Measurements from ENCODE around the gene STARD9.
"Not testable (repeated sequence)": the region's sequence is repeated elsewhere in the genome, so short reads cannot be mapped to it uniquely, and the experiment has no call there.

The STARD9 gene

DNA sequence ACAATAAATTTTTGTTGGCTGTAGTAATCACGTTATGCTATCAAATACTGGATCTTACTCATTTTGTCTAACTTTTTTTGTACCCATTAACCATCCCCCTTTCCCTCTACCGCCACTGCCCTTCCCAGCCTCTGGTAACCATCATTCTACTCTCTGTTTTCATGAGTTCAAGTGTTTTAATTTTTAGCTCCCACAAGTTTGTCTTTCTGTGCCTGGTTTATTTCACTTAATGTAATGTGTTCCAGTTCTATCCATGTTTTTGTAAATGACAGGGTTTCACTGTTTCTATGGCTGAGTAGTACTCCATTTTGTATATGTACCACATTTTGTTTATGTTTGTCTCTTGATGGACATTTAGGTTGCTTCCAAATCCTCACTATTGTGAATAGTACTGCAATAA lies 52.1 kb downstream of the STARD9 start:
- DNase-seq, result no peak

GRCh38 chr15:42628761-42629160 lies 53.4 kb downstream of the STARD9 start:
- no peak for DNase-seq

DNA sequence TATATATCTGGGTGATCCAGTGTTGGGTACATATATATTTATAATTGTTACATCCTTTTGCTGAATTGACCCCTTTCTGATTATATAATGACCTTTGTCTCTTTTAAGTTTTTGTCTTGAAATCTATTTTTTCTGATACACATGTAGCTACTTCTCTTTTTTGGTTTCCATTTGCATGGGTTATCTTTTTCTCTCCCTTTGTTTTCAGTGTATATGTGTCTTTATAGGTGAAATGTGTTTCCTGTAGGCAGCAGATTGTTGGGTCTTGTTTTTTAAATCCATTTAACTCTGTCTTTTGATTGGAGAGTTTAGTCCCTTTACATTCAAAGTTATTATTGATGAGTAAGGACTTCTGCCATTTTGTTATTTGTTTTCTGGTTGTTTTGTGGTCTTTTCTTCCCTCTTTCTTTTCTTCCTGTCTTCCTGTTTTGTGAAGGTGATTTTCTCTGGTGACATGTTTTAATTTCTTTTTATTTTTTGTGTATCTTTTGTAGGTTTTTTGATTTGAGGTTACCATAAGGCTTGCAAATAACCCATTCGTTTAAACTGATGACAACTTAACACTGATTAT lies 56.8 kb downstream of the STARD9 start:
- DNase-seq, result no peak

GRCh38 chr15:42640109-42640508 lies 64.7 kb downstream of the STARD9 start:
- DNase-seq, result no peak

DNA sequence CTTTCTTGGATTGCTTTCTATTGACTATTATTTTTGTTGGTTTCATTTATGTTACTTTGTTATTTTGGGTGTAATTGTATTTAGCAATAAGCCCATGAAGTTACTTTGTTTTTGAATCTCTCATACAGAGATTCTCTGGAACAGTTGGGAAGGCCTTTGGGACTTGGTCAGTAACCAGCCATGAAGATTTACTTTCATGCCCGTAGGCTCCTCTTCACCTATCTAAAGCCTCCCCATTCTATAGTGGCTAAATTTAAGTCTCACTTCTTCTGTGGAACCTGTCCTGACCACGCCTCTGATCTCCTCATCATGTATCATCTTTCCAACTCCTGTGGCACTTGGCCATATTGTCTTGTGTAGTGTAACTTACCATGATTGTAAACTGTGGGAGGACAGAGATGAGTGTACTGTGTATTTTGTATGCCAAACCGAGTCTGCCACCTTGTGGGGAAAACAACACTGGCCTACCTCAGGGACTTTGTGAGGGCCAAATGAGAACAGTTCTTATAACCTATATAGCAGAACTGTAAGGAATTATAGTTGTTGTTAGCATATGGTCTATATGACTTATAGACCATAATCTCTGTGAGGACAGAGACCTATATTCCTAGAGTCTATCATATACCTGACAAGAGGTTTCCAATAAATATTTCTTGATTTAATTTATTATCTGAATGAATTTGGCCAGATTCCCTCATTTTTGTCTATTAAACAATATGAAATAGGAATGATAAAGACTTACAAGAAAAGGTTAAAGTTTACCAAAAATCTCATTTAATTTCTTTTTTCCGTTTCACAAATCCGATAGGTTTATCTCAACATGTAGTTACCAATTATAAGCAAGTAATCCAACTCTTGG lies 75.0 kb downstream of the STARD9 start:
- DNase-seq, result peak; percentile 68 to 90

DNA sequence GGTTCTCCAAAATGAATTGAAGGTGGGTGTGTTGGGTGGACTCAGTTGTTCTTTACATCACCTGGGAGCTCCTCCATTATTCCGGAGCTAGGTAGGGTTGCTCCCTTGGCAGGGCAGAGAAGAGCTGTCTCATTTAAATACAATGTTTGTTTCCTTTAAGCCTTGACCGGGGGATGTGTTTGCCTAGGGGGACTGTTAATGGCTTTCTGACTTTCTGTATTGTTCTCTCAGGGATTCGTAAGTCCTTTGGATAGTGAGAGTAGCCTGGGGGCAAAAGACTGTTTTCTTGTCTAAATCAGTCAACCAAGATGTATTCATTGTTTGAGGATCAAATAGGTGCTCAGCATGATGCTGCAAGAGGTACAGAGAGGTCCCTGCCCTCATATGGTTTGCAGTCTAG lies 90.4 kb downstream of the STARD9 start:
- DNase-seq, result no peak

DNA sequence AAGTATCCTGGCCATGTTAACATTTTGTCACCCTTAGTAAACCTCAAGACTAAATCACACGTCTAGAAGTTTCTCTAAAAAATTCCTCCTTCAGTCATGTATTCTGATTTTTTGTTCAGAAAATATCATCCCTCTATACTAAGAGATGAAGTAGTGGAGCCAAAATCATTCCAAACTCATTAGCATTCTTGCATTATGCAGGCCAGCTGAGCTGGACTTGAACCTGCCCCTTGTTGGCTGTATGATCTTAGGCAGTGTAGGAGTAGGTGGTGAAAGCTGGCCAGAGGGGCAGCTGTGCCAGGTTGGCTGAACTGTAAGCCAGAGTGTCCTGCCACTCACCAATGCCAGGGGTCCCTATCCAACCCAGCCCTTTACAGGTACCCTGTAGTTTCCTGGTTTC lies 92.4 kb downstream of the STARD9 start:
- DNase-seq, result no peak

GRCh38 chr15:42670451-42670850 lies 95.0 kb downstream of the STARD9 start:
- no peak for DNase-seq

DNA sequence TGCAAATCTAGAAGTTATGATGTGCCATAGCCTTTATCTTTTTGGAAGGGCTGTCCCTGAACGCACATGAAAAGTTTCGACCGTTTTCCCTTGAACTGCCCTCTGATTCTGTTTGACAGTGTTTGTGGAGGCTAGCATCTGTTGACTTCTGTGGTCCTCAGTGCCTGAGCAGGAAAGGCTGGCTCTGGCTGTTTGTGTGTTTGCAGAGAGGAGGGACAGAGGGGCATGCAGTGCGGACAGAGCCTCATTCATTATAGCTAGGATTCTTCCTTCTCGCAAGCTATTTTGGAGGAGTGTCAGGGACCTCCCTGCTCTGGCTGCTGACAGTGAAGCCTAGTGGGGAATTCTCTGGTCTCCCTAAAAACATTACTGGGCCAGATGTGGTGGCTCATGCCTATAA lies 97.0 kb downstream of the STARD9 start:
- DNase-seq, result no peak

- no peak for DNase-seq
Observed at GRCh38 chr15:42674472-42674871, 99.1 kb downstream of the STARD9 start.

GRCh38 chr15:42675021-42675420 lies 99.6 kb downstream of the STARD9 start:
- no peak for DNase-seq

DNA sequence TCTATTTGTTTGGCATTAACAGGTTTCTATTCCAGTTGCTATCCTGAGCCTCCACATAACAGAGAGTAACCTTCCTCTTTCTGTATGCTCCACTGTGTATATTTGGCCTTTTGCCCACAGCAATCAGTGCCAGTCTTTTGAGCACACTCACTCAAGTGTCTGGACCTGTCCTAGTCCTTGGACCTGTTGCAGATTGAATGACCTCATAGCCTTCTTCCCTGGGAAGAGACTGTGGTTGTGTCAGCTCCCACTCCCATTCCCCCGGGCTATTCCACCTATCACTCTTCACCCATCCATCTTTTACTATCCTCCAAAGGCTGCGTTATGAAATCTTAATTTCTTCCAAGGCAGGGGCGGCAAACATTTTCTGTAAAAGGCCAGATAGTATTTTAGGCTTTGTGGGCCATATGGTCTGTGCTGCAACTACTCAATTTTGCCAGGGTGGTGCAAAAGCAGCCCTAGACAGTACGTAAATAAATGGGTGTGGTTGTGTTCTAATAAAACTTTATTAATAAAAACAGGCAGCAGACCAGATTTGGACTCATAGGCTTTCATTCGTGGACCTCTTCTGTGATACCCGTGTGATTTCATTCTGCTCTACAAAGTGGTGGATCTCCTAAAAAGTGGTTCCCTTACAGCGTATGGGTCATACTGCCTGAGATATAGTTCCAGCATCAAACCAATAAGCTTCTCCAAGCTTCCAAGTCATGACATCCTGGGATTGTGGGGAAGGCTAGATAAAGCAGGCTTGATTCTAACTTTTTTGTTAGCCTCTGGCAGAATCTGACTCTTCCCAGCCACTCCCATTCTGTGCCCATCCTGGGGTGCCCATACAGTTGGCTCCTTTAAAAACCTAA lies 104.1 kb downstream of the STARD9 start:
- no peak for DNase-seq

GRCh38 chr15:42680142-42680482 lies 104.7 kb downstream of the STARD9 start:
- not testable (repeated sequence) for DNase-seq

- DNase-seq, result no peak
Observed at GRCh38 chr15:42681119-42681518, 105.7 kb downstream of the STARD9 start.

DNA sequence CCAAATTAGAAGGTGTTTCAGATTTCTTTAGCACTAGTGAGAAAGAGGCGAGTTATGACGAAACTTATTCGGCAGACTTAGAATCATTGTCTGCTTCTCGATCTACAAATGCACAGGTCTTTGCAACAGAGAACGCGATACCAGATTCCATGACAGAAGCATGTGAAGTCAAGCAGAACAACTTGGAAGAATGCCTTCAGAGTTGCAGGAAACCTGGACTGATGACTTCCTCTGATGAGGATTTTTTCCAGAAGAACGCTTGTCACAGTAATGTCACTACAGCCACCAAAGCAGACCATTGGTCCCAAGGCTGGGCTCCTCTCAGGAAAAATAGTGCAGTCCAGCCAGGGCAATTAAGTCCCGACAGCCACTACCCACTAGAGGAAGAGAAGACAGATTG lies 110.9 kb downstream of the STARD9 start:
- DNase-seq, result no peak

DNA sequence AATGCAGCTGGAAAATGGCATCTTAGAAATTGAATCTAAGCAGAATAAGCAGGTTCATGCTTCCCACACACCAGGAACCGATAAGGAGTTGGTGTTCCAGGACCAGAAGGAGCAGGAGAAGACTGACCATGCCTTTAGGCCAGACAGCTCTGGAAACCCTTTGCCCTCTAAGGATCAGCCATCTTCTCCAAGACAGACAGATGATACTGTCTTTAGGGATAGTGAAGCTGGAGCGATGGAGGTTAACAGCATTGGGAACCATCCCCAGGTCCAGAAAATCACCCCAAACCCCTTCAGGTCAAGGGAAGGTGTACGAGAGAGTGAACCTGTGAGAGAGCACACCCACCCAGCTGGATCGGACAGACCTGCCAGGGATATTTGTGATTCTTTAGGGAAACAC lies 112.3 kb downstream of the STARD9 start:
- DNase-seq, result no peak

DNA sequence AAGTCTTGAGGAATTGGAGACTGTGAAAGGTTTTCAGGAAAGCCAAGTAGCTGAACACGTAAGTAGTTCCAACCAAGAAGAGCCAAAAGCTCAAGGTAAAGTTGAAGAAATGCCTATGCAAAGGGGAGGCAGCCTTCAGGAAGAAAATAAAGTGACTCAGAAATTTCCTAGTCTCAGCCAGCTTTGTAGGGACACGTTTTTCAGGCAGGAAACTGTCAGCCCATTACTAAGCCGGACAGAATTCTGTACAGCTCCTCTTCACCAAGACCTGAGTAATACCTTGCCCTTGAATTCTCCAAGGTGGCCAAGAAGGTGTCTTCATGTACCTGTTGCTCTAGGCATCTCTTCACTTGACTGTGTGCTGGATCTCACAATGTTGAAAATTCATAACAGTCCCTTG lies 112.9 kb downstream of the STARD9 start:
- DNase-seq, result no peak

- DNase-seq, result no peak
Observed at GRCh38 chr15:42691308-42691707, 115.9 kb downstream of the STARD9 start.

DNA sequence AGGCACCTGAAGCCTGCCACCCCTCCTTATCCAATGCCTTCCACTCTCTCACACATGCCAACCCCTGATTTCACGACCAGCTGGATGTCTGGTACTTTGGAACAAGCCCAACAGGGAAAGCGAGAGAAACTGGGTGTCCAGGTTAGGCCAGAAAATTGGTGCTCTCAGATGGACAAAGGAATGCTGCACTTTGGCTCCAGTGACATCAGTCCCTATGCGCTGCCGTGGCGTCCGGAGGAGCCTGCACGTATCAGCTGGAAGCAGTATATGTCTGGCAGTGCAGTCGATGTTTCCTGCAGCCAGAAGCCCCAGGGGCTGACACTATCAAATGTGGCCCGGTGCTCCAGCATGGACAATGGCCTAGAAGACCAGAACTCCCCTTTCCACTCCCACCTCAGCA lies 116.4 kb downstream of the STARD9 start:
- no peak for DNase-seq

GRCh38 chr15:42692536-42692935 lies 117.1 kb downstream of the STARD9 start:
- no peak for DNase-seq

GRCh38 chr15:42692997-42693396 lies 117.6 kb downstream of the STARD9 start:
- DNase-seq, result no peak

GRCh38 chr15:42693496-42693895 lies 118.1 kb downstream of the STARD9 start:
- no peak for DNase-seq

GRCh38 chr15:42693942-42694341 lies 118.5 kb downstream of the STARD9 start:
- DNase-seq, result no peak

GRCh38 chr15:42694398-42694797 lies 119.0 kb downstream of the STARD9 start:
- DNase-seq, result no peak

Measured in NCI-H524 (cell line).